Mesenchymal stem cell (in vitro differentiated cells and primary cell): Measurements from ENCODE around the gene LDLRAD2.

Experiments used
- DNase-seq: peaks from one replicate; pipeline ENCODE4 v3.0.0-alpha.2; 2013
- H2AFZ ChIP-seq: one replicate; pipeline ENCODE4 v1.6.1; 2013; ENCODE audit warnings: low read depth, mild to moderate bottlenecking, control low read depth, inconsistent platforms, low read length, moderate library complexity
- H2AK5ac ChIP-seq: 2 replicates; pipeline ENCODE4 v1.6.1; 2013; ENCODE audit warnings: low read length, moderate library complexity, mild to moderate bottlenecking, inconsistent platforms; ENCODE audit not compliant: severe bottlenecking
- H2BK120ac ChIP-seq: one replicate; pipeline ENCODE4 v1.6.1; 2013; ENCODE audit warnings: low read depth, mild to moderate bottlenecking, inconsistent platforms, low read length, moderate library complexity
- H2BK12ac ChIP-seq, 2 experiments: one replicate each; pipeline ENCODE4 v1.6.1; 2013; ENCODE audit warnings: inconsistent platforms in 2 of 2, low read length in 2 of 2, mild to moderate bottlenecking in 2 of 2, moderate library complexity in 2 of 2, control low read depth in 1 of 2
- H2BK15ac ChIP-seq: one replicate; pipeline ENCODE4 v1.6.1; 2013; ENCODE audit warnings: mild to moderate bottlenecking, low read depth, inconsistent platforms; ENCODE audit not compliant: poor library complexity, severe bottlenecking
- H2BK5ac ChIP-seq: 2 replicates; pipeline ENCODE4 v1.6.1; 2013; ENCODE audit warnings: low read depth, mild to moderate bottlenecking, low read length, control low read depth, inconsistent platforms; ENCODE audit not compliant: poor library complexity, severe bottlenecking
- H3K14ac ChIP-seq, 2 experiments: one replicate each; pipeline ENCODE4 v1.6.1; 2013; ENCODE audit warnings: inconsistent platforms in 2 of 2, low read length in 2 of 2, control low read depth in 1 of 2, mild to moderate bottlenecking in 1 of 2, moderate library complexity in 1 of 2
- H3K18ac ChIP-seq, 2 experiments: one replicate each; pipeline ENCODE4 v1.6.1; 2013; ENCODE audit warnings: inconsistent platforms in 2 of 2, low read length in 2 of 2, control low read depth in 1 of 2, low read depth in 1 of 2, mild to moderate bottlenecking in 1 of 2
- H3K23ac ChIP-seq, 2 experiments: one replicate each; pipeline ENCODE4 v1.6.1; 2013; ENCODE audit warnings: inconsistent platforms in 2 of 2, low read length in 2 of 2, mild to moderate bottlenecking in 2 of 2, moderate library complexity in 2 of 2, control low read depth in 1 of 2
- H3K27ac ChIP-seq: 2 replicates; pipeline ENCODE4 v1.5.1; 2013; ENCODE audit warnings: mild to moderate bottlenecking, moderate library complexity, low read length, control low read depth, inconsistent platforms; ENCODE audit not compliant: poor library complexity, severe bottlenecking
- H3K27me3 ChIP-seq, 2 experiments: 2 replicates each; pipeline versions ENCODE4 v1.6.1 to v1.7.0; 2013; ENCODE audit warnings: low read length in 2 of 2, mild to moderate bottlenecking in 2 of 2, moderate library complexity in 2 of 2, control low read depth in 1 of 2, inconsistent platforms in 1 of 2; ENCODE audit not compliant: control insufficient read depth in 1 of 2, insufficient read depth in 1 of 2
- H3K36me3 ChIP-seq, 2 experiments: 2 replicates each; pipeline versions ENCODE4 v1.6.1 to v1.7.0; 2013; ENCODE audit warnings: low read length in 2 of 2, control low read depth in 1 of 2, inconsistent platforms in 1 of 2, low read depth in 1 of 2, mild to moderate bottlenecking in 1 of 2; ENCODE audit not compliant: insufficient read depth in 2 of 2, control insufficient read depth in 1 of 2
- H3K4ac ChIP-seq, 2 experiments: one replicate each; pipeline ENCODE4 v1.6.1; 2013; ENCODE audit warnings: inconsistent platforms in 2 of 2, low read length in 2 of 2, mild to moderate bottlenecking in 2 of 2, moderate library complexity in 2 of 2, control low read depth in 1 of 2, low read depth in 1 of 2
- H3K4me1 ChIP-seq: 2 replicates; pipeline ENCODE4 v1.6.1; 2013; ENCODE audit warnings: low read depth, low read length, control low read depth; ENCODE audit not compliant: control insufficient read depth, insufficient read depth
- H3K4me2 ChIP-seq: 2 replicates; pipeline ENCODE4 v1.6.1; 2013; ENCODE audit warnings: low read length, mild to moderate bottlenecking, inconsistent platforms; ENCODE audit not compliant: poor library complexity, severe bottlenecking
- H3K4me3 ChIP-seq, 2 experiments: 2 replicates each; pipeline versions ENCODE4 v1.5.1 to v1.7.0; 2013; ENCODE audit warnings: low read length in 2 of 2, mild to moderate bottlenecking in 2 of 2, control low read depth in 1 of 2, low read depth in 1 of 2; ENCODE audit not compliant: insufficient read depth in 1 of 2
- H3K79me1 ChIP-seq: replicated peaks from 2 replicates; pipeline ENCODE4 v1.6.1; 2013; ENCODE audit warnings: mild to moderate bottlenecking, control low read depth, low read length, inconsistent platforms; ENCODE audit not compliant: poor library complexity, severe bottlenecking
- H3K9ac ChIP-seq: 2 replicates; pipeline ENCODE4 v1.7.0; 2013; ENCODE audit warnings: mild to moderate bottlenecking, low read length, moderate library complexity
- H3K9me3 ChIP-seq: 2 replicates; pipeline ENCODE4 v1.7.0; 2013; ENCODE audit warnings: mild to moderate bottlenecking, low read length; ENCODE audit not compliant: control insufficient read depth
- H4K8ac ChIP-seq: one replicate; pipeline ENCODE4 v1.6.1; 2013; ENCODE audit warnings: inconsistent platforms, mild to moderate bottlenecking, low read length, moderate library complexity
- H4K91ac ChIP-seq: one replicate; pipeline ENCODE4 v1.6.1; 2013; ENCODE audit warnings: mild to moderate bottlenecking, low read length, inconsistent platforms
- WGBS: methylation state at CpG from one replicate; pipeline ENCODE4 v1.1.7; 2013; ENCODE audit warnings: mixed read lengths; 5-methylcytosine and 5-hydroxymethylcytosine counted together

Gene LDLRAD2

DNA sequence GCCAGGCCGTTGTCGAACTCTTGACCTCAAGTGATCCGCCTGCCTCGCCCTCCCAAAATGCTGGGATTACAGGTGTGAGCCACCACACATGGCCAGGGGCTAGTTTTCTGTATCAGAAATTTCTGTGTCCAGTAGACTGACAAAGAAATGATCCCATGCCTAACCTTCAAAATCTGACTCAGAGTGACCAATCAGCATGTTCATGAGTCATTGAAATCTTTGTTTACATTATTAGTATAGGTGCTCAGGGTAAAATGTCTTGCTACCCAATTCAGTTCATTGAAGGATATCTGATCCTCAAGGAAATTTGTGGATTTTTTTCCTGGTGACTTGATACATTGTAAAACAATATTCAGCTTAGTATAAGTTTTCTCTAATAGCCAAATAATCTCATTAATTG is 11.0 kb upstream of the LDLRAD2 start:
- H3K4me1 ChIP-seq: no peaks in the 10 kb centered on the region
- no peak overlapping the region for H2BK15ac ChIP-seq
- H4K8ac ChIP-seq: no peak overlapping the region
- no peak overlapping the region for H3K23ac ChIP-seq
- H3K4ac ChIP-seq: no peak overlapping the region
- H3K79me1 ChIP-seq: no peaks in the 10 kb centered on the region
- H2BK5ac ChIP-seq: no peak overlapping the region
- no peak overlapping the region for H3K27ac ChIP-seq
- H3K14ac ChIP-seq: no peak overlapping the region
- WGBS: 92% methylated on average over 4 of the region's 4 CpGs
- H3K9ac ChIP-seq: no peak overlapping the region
- no peaks in the 10 kb centered on the region for H3K36me3 ChIP-seq
- no peak overlapping the region for H2AK5ac ChIP-seq
- no peak overlapping the region for H3K4me3 ChIP-seq
- peak; percentile 30 for DNase-seq
- no peaks in the 10 kb centered on the region for H3K27me3 ChIP-seq
- no peak overlapping the region for H2AFZ ChIP-seq
- no peak overlapping the region for H2BK120ac ChIP-seq
- no peak overlapping the region for H4K91ac ChIP-seq
- no peak overlapping the region for H3K4me2 ChIP-seq
- H3K18ac ChIP-seq: no peak overlapping the region
- H3K9me3 ChIP-seq: no peaks in the 10 kb centered on the region
- no peak overlapping the region for H2BK12ac ChIP-seq

DNA sequence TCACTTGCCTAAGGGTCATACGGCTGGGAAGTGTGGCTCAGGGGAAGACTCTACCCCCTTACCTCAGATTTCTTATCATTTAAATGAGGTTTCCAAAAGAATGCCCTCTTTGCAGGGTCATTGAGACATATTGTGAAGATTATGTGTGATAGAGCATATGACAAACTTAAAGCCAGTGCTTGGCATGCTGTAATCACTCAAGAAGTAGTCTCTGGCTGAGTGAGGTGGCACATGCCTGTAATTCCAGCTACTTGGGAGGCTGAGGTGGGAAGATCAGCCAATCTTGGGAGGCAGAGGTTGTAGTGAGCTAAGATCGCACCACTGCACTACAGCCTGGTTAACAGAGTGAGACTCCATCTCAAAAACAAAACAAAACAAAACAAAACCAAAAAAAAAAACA is 7.5 kb upstream of the LDLRAD2 start:
- Histone ChIP-seq H2AK5ac (no peak overlapping the region), H3K79me1 (no peaks in the 10 kb centered on the region), H3K14ac (no peak overlapping the region), H3K18ac (no peak overlapping the region), H3K4me1 (peaks cover 2% of the 10 kb centered on the region), H3K27me3 (no peaks in the 10 kb centered on the region), H4K91ac (no peak overlapping the region), H3K36me3 (no peaks in the 10 kb centered on the region), H3K9ac (no peak overlapping the region), H3K23ac (no peak overlapping the region), H2BK15ac (no peak overlapping the region), H3K27ac (no peak overlapping the region), H3K4me2 (no peak overlapping the region), H2BK12ac (no peak overlapping the region), H2BK120ac (no peak overlapping the region), H2BK5ac (no peak overlapping the region), H3K9me3 (no peaks in the 10 kb centered on the region), H2AFZ (no peak overlapping the region), H3K4ac (no peak overlapping the region), H3K4me3 (no peak overlapping the region), H4K8ac (no peak overlapping the region)
- WGBS: no CpG with 5 or more reads among the region's 2 CpGs
- no peak for DNase-seq

DNA sequence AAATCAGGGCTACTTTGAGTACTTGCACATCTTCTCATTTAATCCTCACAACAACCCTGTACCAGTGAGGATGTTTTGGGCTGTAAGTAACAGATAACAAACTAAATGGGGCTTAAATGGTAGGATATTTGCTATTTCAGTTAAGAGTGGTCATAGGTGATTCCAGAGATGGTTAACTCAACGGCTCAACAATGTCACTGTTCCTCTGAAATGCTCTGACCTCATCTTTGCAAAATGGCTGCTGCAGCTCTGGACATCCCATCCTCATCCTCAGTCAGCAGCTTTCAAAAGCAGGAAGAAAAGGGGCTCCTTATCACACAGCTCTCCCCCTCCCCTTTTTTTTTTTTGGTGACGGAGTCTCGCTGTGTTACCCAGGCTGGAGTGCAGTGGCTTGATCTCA is 1.5 kb downstream of the LDLRAD2 start:
- Histone ChIP-seq H3K79me1 (no peaks in the 10 kb centered on the region), H3K23ac (no peak overlapping the region), H3K36me3 (peaks cover 3 to 4% of the 10 kb centered on the region in 2 experiments), H4K91ac (no peak overlapping the region), H3K4me3 (no peak overlapping the region), H2BK15ac (no peak overlapping the region), H2AFZ (no peak overlapping the region), H3K18ac (no peak overlapping the region), H2BK5ac (no peak overlapping the region), H4K8ac (no peak overlapping the region), H3K4ac (no peak overlapping the region), H3K9me3 (no peaks in the 10 kb centered on the region), H2BK12ac (no peak overlapping the region), H3K4me1 (peaks cover 24% of the 10 kb centered on the region), H2AK5ac (no peak overlapping the region), H3K9ac (no peak overlapping the region), H3K4me2 (no peak overlapping the region), H3K27me3 (no peaks in the 10 kb centered on the region), H2BK120ac (no peak overlapping the region), H3K14ac (no peak overlapping the region), H3K27ac (no peak overlapping the region)
- WGBS: 68% methylated on average over 1 of the region's 3 CpGs
- DNase-seq: no peak

DNA sequence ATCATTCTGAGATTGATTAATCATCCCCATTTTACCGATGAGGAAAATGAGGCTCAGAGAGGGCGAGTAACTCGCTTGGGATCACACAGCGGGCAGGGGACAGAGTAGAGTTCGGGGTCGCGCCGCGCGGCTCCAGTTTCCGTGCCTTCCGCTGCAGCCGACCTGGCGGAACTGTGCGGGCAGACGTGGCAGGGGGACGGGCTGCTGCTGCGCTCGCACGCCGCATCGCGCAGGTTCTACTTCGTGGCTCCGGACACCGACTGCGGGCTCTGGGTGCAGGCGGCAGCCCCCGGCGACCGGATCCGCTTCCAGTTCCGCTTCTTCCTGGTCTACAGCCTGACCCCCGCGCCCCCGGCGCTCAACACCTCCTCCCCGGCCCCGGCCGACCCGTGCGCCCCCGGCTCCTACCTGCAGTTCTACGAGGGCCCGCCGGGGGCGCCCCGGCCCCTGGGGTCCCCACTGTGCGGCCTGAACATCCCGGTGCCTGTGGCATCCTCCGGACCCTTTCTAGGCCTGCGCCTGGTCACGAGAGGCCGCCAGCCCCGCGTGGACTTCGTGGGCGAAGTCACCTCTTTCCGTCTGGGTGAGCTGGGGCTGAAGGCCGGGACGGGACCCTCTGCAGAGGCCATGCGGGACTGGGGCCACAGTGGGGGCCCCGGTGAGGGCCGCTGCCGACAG is 2.3 kb downstream of the LDLRAD2 start:
- peak overlapping the region; percentile 49 for H3K9ac ChIP-seq
- H3K27ac ChIP-seq: no peak overlapping the region
- peak overlapping the region in 1 of 2 experiments; percentile 79 for H3K14ac ChIP-seq
- H2BK5ac ChIP-seq: no peak overlapping the region
- H3K79me1 ChIP-seq: no peaks in the 10 kb centered on the region
- no peaks in the 10 kb centered on the region for H3K9me3 ChIP-seq
- H2BK120ac ChIP-seq: no peak overlapping the region
- peak overlapping the region in 1 of 2 experiments; percentile 43 for H3K4ac ChIP-seq
- no peak overlapping the region for H2AK5ac ChIP-seq
- H3K27me3 ChIP-seq: no peaks in the 10 kb centered on the region
- H2BK15ac ChIP-seq: no peak overlapping the region
- DNase-seq: peak; percentile 28
- H3K23ac ChIP-seq: peak overlapping the region in 1 of 2 experiments; percentile 47
- peak overlapping the region in 1 of 2 experiments; percentile 74 for H3K18ac ChIP-seq
- peak overlapping the region; percentile 71 for H3K4me2 ChIP-seq
- H2AFZ ChIP-seq: peak overlapping the region; percentile 72
- peaks cover 4 to 7% of the 10 kb centered on the region in 2 experiments for H3K36me3 ChIP-seq
- peak overlapping the region; percentile 89 for H4K8ac ChIP-seq
- H4K91ac ChIP-seq: peak overlapping the region; percentile 48
- WGBS: 15% methylated on average over 63 of the region's 65 CpGs
- peaks cover 24% of the 10 kb centered on the region for H3K4me1 ChIP-seq
- peak overlapping the region in 1 of 2 experiments; percentile 66 for H2BK12ac ChIP-seq
- H3K4me3 ChIP-seq: peak overlapping the region; percentile 49 to 65
